ENCODE measurements around the gene PRDM5. TPM values are rescaled to one million over a fixed set of nuclear protein-coding genes. Genes with fewer than 3 reads are reported as not detected.

Gene PRDM5
- total and polyA plus RNA-seq, 2 donors (not counting 3 experiments of a cell fraction or from before 2014, with no cell fraction given) = 2.2 to 8.1 TPM

DNA sequence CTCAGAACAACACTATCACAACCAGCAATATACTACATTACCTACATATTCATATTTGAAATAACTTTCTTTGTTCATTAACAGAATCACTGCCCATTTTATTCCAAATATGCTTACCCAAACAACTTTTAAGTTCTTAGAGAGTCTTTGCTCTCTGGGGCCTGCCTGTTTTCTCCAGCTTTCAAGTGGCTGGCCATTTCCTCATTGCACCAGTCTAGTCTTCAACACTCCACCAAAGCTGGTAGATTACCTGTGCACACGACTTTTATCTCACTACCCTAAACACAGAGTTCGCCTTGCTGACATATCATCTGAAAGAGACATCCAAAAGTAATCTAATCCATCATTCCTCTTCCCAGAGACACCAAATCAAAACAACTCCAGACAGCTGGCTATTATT, 66.2 kb downstream of the PRDM5 start:
- H3K9me3 ChIP-seq (replicated peaks; ENCODE audit: control insufficient read depth, insufficient read depth, low read length) = no peaks in the 10 kb centered on the region
- CTCF ChIA-PET = interaction anchor here (0.8 kb wide), 1 partner anchor 18 kb away, joined by 4 read pairs; no protein-coding TSS in a partner anchor
- H3K9me1 ChIP-seq (replicated peaks; ENCODE audit: control insufficient read depth, extremely low read depth, insufficient read depth, low read length) = no peaks in the 10 kb centered on the region
- intact Hi-C loops (cut with micrococcal nuclease) = no loop called here
- POLR2A ChIA-PET = no interaction called here
- H3K4me2 ChIP-seq (ENCODE audit: insufficient read depth, low read length) = no peak overlapping the region
- FAIRE-seq (no peak), DNase-seq (ENCODE audit: low read depth, low spot score) (no peak)
- H3K27ac ChIP-seq (ENCODE audit: insufficient read depth, low read depth, low read length) = no peak overlapping the region
- H2AFZ ChIP-seq (ENCODE audit: low read depth, low read length) = no peak overlapping the region
- H3K27me3 ChIP-seq (ENCODE audit: control insufficient read depth in 2 of 2, insufficient read depth in 2 of 2, low read length in 2 of 2) = no peaks in the 10 kb centered on the region
- no peaks in the 10 kb centered on the region for H3K36me3 ChIP-seq (ENCODE audit: control insufficient read depth in 2 of 2, extremely low read depth in 1 of 2, insufficient read depth in 2 of 2, low read length in 2 of 2)
- TF ChIP-seq POLR2A (IDR thresholded peaks at IDR 0.05; ENCODE audit: low read depth, low read length) = no peak
- TF ChIP-seq, protein P1, sequence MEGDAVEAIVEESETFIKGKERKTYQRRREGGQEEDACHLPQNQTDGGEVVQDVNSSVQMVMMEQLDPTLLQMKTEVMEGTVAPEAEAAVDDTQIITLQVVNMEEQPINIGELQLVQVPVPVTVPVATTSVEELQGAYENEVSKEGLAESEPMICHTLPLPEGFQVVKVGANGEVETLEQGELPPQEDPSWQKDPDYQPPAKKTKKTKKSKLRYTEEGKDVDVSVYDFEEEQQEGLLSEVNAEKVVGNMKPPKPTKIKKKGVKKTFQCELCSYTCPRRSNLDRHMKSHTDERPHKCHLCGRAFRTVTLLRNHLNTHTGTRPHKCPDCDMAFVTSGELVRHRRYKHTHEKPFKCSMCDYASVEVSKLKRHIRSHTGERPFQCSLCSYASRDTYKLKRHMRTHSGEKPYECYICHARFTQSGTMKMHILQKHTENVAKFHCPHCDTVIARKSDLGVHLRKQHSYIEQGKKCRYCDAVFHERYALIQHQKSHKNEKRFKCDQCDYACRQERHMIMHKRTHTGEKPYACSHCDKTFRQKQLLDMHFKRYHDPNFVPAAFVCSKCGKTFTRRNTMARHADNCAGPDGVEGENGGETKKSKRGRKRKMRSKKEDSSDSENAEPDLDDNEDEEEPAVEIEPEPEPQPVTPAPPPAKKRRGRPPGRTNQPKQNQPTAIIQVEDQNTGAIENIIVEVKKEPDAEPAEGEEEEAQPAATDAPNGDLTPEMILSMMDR (IDR thresholded peaks at IDR 0.05; ENCODE audit: extremely low read depth in 1 of 2, insufficient read depth in 1 of 2, low read depth in 1 of 2, low read length in 2 of 2) = no peak
- TF ChIP-seq FOS (IDR thresholded peaks at IDR 0.05; ENCODE audit: borderline replicate concordance, insufficient read depth, low read length) = no peak
- no peak for TF ChIP-seq GATA2 (IDR thresholded peaks at IDR 0.05; ENCODE audit: insufficient read depth, insufficient read length, low read depth, low read length)
- no peak for TF ChIP-seq MYC (IDR thresholded peaks at IDR 0.05; ENCODE audit: low read depth, low read length)
- no peak for TF ChIP-seq EZH2 (IDR thresholded peaks at IDR 0.05; ENCODE audit: borderline replicate concordance, low read depth, low read length, severe bottlenecking)
- TF ChIP-seq POLR2AphosphoS5 (IDR thresholded peaks at IDR 0.05; ENCODE audit: insufficient read depth, low read depth, low read length) = no peak
- TF ChIP-seq, protein P2, sequence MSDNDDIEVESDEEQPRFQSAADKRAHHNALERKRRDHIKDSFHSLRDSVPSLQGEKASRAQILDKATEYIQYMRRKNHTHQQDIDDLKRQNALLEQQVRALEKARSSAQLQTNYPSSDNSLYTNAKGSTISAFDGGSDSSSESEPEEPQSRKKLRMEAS (IDR thresholded peaks at IDR 0.05; ENCODE audit: insufficient read depth, insufficient read length) = no peak
- TF ChIP-seq JUN (IDR thresholded peaks at IDR 0.05; ENCODE audit: borderline replicate concordance, insufficient read depth, insufficient read length, low read depth) = no peak
- BruUV-seq (replicated peaks) = no TSS peak
- no peaks in the 10 kb centered on the region for H3K4me1 ChIP-seq (ENCODE audit: control insufficient read depth, extremely low read depth, insufficient read depth, low read length)
- no peaks in the 10 kb centered on the region for H4K20me1 ChIP-seq (replicated peaks; ENCODE audit: control insufficient read depth, extremely low read depth, insufficient read depth, low read length)
- no peak overlapping the region for H3K9ac ChIP-seq (replicated peaks; ENCODE audit: extremely low read depth, insufficient read depth, low read length)
- H3K4me3 ChIP-seq (replicated peaks in 1 of 3; ENCODE audit: insufficient read depth in 1 of 3, low read depth in 1 of 3, low read length in 3 of 3) = no peak overlapping the region
- no peaks in the 10 kb centered on the region for H3K79me2 ChIP-seq (ENCODE audit: control insufficient read depth, insufficient read depth, low read length)
- dilution Hi-C loops (cut with MboI; ENCODE audit: extremely low pct_ligation_motif_present, low sequenced_read_pairs) = no loop called here

Data from endothelial cell of umbilical vein (primary cell).